Stimulated activated CD8-positive, alpha-beta memory T cell treated with anti-CD3 and anti-CD28 coated beads, Interleukin-4, amount 100 ng/mL, for 48 hours (primary cell): ENCODE measurements around the gene EGR1.
"Not testable (repeated sequence)": the region's sequence is repeated elsewhere in the genome, so short reads cannot be mapped to it uniquely, and the experiment has no call there.

Experiments used
- DNase-seq: peaks from one replicate; pipeline ENCODE4 v3.0.0-alpha.2; 2020

The EGR1 gene

GRCh38 chr5:138470322-138471051, 5.2 kb downstream of the EGR1 start:
- no peak for DNase-seq

GRCh38 chr5:138471052-138471361, 5.7 kb downstream of the EGR1 start:
- DNase-seq = no peak

- no peak for DNase-seq
Measured at GRCh38 chr5:138472353-138472752, 7.1 kb downstream of the EGR1 start.

GRCh38 chr5:138473151-138473550, 7.9 kb downstream of the EGR1 start:
- not testable (repeated sequence) for DNase-seq

- no peak for DNase-seq
Measured at GRCh38 chr5:138476918-138477317, 11.6 kb downstream of the EGR1 start.

GRCh38 chr5:138482638-138483037, 17.4 kb downstream of the EGR1 start:
- no peak for DNase-seq

GRCh38 chr5:138488481-138488945, 23.2 kb downstream of the EGR1 start:
- DNase-seq = no peak

- no peak for DNase-seq
Measured at GRCh38 chr5:138489683-138490061, 24.4 kb downstream of the EGR1 start.

- DNase-seq = no peak
Measured at GRCh38 chr5:138490648-138491283, 25.5 kb downstream of the EGR1 start.

- no peak for DNase-seq
Measured at GRCh38 chr5:138491284-138491648, 26.0 kb downstream of the EGR1 start.

GRCh38 chr5:138491669-138492559, 26.6 kb downstream of the EGR1 start:
- peak; percentile 86 for DNase-seq

- DNase-seq = no peak
Measured at GRCh38 chr5:138492560-138493045, 27.3 kb downstream of the EGR1 start.

GRCh38 chr5:138495351-138495750, 30.1 kb downstream of the EGR1 start:
- DNase-seq = no peak

GRCh38 chr5:138498376-138498775, 33.1 kb downstream of the EGR1 start:
- no peak for DNase-seq

GRCh38 chr5:138502121-138502520, 36.8 kb downstream of the EGR1 start:
- DNase-seq = no peak

- no peak for DNase-seq
Measured at GRCh38 chr5:138502521-138502920, 37.2 kb downstream of the EGR1 start.

- DNase-seq = peak; percentile 34
Measured at GRCh38 chr5:138503487-138504270, 38.4 kb downstream of the EGR1 start.

- no peak for DNase-seq
Measured at GRCh38 chr5:138504799-138505198, 39.5 kb downstream of the EGR1 start.

GRCh38 chr5:138506370-138507306, 41.4 kb downstream of the EGR1 start:
- DNase-seq = no peak

GRCh38 chr5:138507485-138507884, 42.2 kb downstream of the EGR1 start:
- DNase-seq = not testable (repeated sequence)

GRCh38 chr5:138508958-138509357, 43.7 kb downstream of the EGR1 start:
- DNase-seq = no peak

- no peak for DNase-seq
Measured at GRCh38 chr5:138514021-138514420, 48.7 kb downstream of the EGR1 start.
